ENCODE results near the gene KRTAP6-1.

DNA sequence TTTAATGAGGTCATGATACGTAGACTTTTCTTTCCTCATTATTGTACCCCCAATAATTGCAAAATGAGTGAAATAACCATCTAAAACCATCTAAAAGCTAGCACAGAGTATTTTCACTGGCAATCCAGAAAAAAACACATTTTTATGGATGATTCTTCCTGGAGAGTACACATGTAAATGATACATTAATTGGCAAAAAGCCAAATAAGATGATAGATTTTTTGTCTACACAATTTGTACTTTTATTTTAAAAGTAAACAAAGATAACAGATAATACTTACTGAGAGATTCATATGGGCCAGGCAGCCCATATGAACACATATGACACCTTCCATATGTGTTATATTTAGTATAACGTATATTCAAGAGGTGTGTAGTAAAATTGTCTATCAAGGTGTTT is 50.1 kb downstream of the KRTAP6-1 start:
- TF ChIP-seq FOXM1 (IDR thresholded peaks at IDR 0.05; ENCODE audit: borderline replicate concordance, low read depth) (no peak), EP300 (IDR thresholded peaks at IDR 0.05; ENCODE audit: borderline replicate concordance) (no peak), NFIC (IDR thresholded peaks at IDR 0.05) (no peak), TAF1 (IDR thresholded peaks at IDR 0.05; ENCODE audit: low read depth) (no peak), CEBPB (IDR thresholded peaks at IDR 0.05) (no peak), EGR1 (IDR thresholded peaks at IDR 0.05) (no peak), YY1 (IDR thresholded peaks at IDR 0.05; ENCODE audit: low read depth) (no peak), TEAD4 (IDR thresholded peaks at IDR 0.05) (no peak), RAD21 (IDR thresholded peaks at IDR 0.05; ENCODE audit: low read depth) (no peak), CREB1 (IDR thresholded peaks at IDR 0.05; ENCODE audit: low read depth) (no peak), ZBTB7A (IDR thresholded peaks at IDR 0.05; ENCODE audit: low read depth) (no peak)
- TF ChIP-seq, protein P1, sequence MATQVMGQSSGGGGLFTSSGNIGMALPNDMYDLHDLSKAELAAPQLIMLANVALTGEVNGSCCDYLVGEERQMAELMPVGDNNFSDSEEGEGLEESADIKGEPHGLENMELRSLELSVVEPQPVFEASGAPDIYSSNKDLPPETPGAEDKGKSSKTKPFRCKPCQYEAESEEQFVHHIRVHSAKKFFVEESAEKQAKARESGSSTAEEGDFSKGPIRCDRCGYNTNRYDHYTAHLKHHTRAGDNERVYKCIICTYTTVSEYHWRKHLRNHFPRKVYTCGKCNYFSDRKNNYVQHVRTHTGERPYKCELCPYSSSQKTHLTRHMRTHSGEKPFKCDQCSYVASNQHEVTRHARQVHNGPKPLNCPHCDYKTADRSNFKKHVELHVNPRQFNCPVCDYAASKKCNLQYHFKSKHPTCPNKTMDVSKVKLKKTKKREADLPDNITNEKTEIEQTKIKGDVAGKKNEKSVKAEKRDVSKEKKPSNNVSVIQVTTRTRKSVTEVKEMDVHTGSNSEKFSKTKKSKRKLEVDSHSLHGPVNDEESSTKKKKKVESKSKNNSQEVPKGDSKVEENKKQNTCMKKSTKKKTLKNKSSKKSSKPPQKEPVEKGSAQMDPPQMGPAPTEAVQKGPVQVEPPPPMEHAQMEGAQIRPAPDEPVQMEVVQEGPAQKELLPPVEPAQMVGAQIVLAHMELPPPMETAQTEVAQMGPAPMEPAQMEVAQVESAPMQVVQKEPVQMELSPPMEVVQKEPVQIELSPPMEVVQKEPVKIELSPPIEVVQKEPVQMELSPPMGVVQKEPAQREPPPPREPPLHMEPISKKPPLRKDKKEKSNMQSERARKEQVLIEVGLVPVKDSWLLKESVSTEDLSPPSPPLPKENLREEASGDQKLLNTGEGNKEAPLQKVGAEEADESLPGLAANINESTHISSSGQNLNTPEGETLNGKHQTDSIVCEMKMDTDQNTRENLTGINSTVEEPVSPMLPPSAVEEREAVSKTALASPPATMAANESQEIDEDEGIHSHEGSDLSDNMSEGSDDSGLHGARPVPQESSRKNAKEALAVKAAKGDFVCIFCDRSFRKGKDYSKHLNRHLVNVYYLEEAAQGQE (IDR thresholded peaks at IDR 0.05; ENCODE audit: low read depth): no peak
- TF ChIP-seq, protein P2, sequence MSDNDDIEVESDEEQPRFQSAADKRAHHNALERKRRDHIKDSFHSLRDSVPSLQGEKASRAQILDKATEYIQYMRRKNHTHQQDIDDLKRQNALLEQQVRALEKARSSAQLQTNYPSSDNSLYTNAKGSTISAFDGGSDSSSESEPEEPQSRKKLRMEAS (IDR thresholded peaks at IDR 0.05): no peak
- TF ChIP-seq, protein P3, sequence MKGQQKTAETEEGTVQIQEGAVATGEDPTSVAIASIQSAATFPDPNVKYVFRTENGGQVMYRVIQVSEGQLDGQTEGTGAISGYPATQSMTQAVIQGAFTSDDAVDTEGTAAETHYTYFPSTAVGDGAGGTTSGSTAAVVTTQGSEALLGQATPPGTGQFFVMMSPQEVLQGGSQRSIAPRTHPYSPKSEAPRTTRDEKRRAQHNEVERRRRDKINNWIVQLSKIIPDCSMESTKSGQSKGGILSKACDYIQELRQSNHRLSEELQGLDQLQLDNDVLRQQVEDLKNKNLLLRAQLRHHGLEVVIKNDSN (IDR thresholded peaks at IDR 0.05): no peak
